ENCODE results near the gene FNDC8. TPM values are rescaled to one million over a fixed set of nuclear protein-coding genes. Genes with fewer than 3 reads are reported as not detected.

FNDC8 gene
- total RNA-seq (2013), result not detected
- polyA plus RNA-seq (not detected), polyA minus RNA-seq (not detected in 2 replicates), total RNA-seq (0 to 0.30 (median 0) reads per million in 11 experiments)

GRCh38 chr17:35121315-35121714, at the start of gene FNDC8:
TSS of gene FNDC8 (plus strand) at chr17:35121615. CDS start at chr17:35121694, 79 bp downstream.
- no peak within 1 kb of the TSS for H3K27ac ChIP-seq (ENCODE audit: low read depth in 1 of 2, low read length in 2 of 2)
- peaks cover 0 to 3% (median 0%) of the 10 kb centered on the region in 7 donors for H3K9me3 Mint-ChIP-seq
- H3K4me3 Mint-ChIP-seq, result no peak within 1 kb of the TSS
- H3K4me3 ChIP-seq (replicated peaks in 1 of 3; ENCODE audit: low read depth in 2 of 3, low read length in 3 of 3), result no peak within 1 kb of the TSS
- WGBS (ENCODE audit: insufficient coverage), result no CpG with 5 or more reads among the region's 3 CpGs
- H3K4me1 ChIP-seq (ENCODE audit: control insufficient read depth in 1 of 2, insufficient read depth in 2 of 2, low read length in 2 of 2), result peaks cover 16 to 21% of the 10 kb centered on the region in 2 donors
- H3K36me3 ChIP-seq (replicated peaks in 1 of 2; ENCODE audit: control insufficient read depth in 1 of 2, insufficient read depth in 2 of 2, low read length in 2 of 2), result no peaks in the 10 kb centered on the region
- H4K20me1 ChIP-seq (ENCODE audit: insufficient read depth, low read length), result no peaks in the 10 kb centered on the region
- H3K27ac Mint-ChIP-seq, result peak within 1 kb of the TSS in 1 of 7 donors; percentile 19
- no peaks in the 10 kb centered on the region for H3K9me3 ChIP-seq (replicated peaks in 1 of 2; ENCODE audit: control insufficient read depth in 1 of 2, insufficient read depth in 1 of 2, low read length in 2 of 2)
- peaks cover 29% of the 10 kb centered on the region for H3K79me2 ChIP-seq (ENCODE audit: insufficient read depth, low read length)
- H3K36me3 Mint-ChIP-seq, result peaks cover 7% of the 10 kb centered on the region in 2 donors
- no peak within 1 kb of the TSS for H3K9ac ChIP-seq (ENCODE audit: insufficient read depth, low read length, poor library complexity, severe bottlenecking)
- no peaks in the 10 kb centered on the region for H3K27me3 ChIP-seq (ENCODE audit: control insufficient read depth in 2 of 2, insufficient read depth in 2 of 2, low read length in 2 of 2)
- H3K4me2 ChIP-seq (replicated peaks; ENCODE audit: extremely low read depth, low read length, poor library complexity, severe bottlenecking), result no peak within 1 kb of the TSS
- peaks cover 31% of the 10 kb centered on the region for H3K4me1 Mint-ChIP-seq
- TF ChIP-seq CTCF (IDR thresholded peaks at IDR 0.05), result no peak
- DNase-seq, result no peak
- H2AFZ ChIP-seq (ENCODE audit: insufficient read depth, low read depth, low read length, poor library complexity, severe bottlenecking), result no peak within 1 kb of the TSS
- peaks cover 0 to 4% (median 3%) of the 10 kb centered on the region in 3 donors for H3K27me3 Mint-ChIP-seq (ENCODE audit: low read depth in 3 of 3)
- intact Hi-C loops (cut with micrococcal nuclease), result loop anchor here in 1 of 2 donors (5.0 kb wide), 1 partner anchor 699 kb away; no protein-coding TSS in a partner anchor

GRCh38 chr17:35073183-35073790, 48.1 kb upstream of the FNDC8 start:
- Histone ChIP-seq H3K27ac (ENCODE audit: low read depth in 1 of 2, low read length in 2 of 2) (peak overlapping the region in 1 of 2 donors; percentile 6), H2AFZ (ENCODE audit: insufficient read depth, low read depth, low read length, poor library complexity, severe bottlenecking) (no peak overlapping the region), H3K9ac (ENCODE audit: insufficient read depth, low read length, poor library complexity, severe bottlenecking) (no peak overlapping the region), H4K20me1 (ENCODE audit: insufficient read depth, low read length) (peaks cover 35% of the 10 kb centered on the region), H3K27me3 (ENCODE audit: control insufficient read depth in 2 of 2, insufficient read depth in 2 of 2, low read length in 2 of 2) (no peaks in the 10 kb centered on the region), H3K36me3 (replicated peaks in 1 of 2; ENCODE audit: control insufficient read depth in 1 of 2, insufficient read depth in 2 of 2, low read length in 2 of 2) (no peaks in the 10 kb centered on the region), H3K4me1 (ENCODE audit: control insufficient read depth in 1 of 2, insufficient read depth in 2 of 2, low read length in 2 of 2) (peaks cover 42 to 49% of the 10 kb centered on the region in 2 donors), H3K4me3 (replicated peaks in 1 of 3; ENCODE audit: low read depth in 2 of 3, low read length in 3 of 3) (no peak overlapping the region), H3K9me3 (replicated peaks in 1 of 2; ENCODE audit: control insufficient read depth in 1 of 2, insufficient read depth in 1 of 2, low read length in 2 of 2) (no peaks in the 10 kb centered on the region), H3K79me2 (ENCODE audit: insufficient read depth, low read length) (peaks cover 79% of the 10 kb centered on the region), H3K4me2 (replicated peaks; ENCODE audit: extremely low read depth, low read length, poor library complexity, severe bottlenecking) (no peak overlapping the region)
- Mint-ChIP-seq H3K4me3 (no peak overlapping the region), H3K4me1 (peaks cover 57% of the 10 kb centered on the region), H3K36me3 (peaks cover 11 to 12% of the 10 kb centered on the region in 2 donors), H3K9me3 (no peaks in the 10 kb centered on the region), H3K27ac (peak overlapping the region in 4 of 7 donors; percentile 6 to 85 (median 41)), H3K27me3 (ENCODE audit: low read depth in 3 of 3) (no peaks in the 10 kb centered on the region)
- intact Hi-C loops (cut with micrococcal nuclease), result no loop called here
- DNase-seq, result no peak
- no CpG with 5 or more reads among the region's 3 CpGs for WGBS (ENCODE audit: insufficient coverage)
- TF ChIP-seq CTCF (IDR thresholded peaks at IDR 0.05), result no peak

Data from CD14-positive monocyte (primary cell).